Measurements from ENCODE around the gene CDC42SE1.
A peak's percentile ranks its signal among the peaks of the same experiment; 100 is the strongest.
"Not testable (repeated sequence)": the region's sequence is repeated elsewhere in the genome, so short reads cannot be mapped to it uniquely, and the experiment has no call there.

Gene CDC42SE1

DNA sequence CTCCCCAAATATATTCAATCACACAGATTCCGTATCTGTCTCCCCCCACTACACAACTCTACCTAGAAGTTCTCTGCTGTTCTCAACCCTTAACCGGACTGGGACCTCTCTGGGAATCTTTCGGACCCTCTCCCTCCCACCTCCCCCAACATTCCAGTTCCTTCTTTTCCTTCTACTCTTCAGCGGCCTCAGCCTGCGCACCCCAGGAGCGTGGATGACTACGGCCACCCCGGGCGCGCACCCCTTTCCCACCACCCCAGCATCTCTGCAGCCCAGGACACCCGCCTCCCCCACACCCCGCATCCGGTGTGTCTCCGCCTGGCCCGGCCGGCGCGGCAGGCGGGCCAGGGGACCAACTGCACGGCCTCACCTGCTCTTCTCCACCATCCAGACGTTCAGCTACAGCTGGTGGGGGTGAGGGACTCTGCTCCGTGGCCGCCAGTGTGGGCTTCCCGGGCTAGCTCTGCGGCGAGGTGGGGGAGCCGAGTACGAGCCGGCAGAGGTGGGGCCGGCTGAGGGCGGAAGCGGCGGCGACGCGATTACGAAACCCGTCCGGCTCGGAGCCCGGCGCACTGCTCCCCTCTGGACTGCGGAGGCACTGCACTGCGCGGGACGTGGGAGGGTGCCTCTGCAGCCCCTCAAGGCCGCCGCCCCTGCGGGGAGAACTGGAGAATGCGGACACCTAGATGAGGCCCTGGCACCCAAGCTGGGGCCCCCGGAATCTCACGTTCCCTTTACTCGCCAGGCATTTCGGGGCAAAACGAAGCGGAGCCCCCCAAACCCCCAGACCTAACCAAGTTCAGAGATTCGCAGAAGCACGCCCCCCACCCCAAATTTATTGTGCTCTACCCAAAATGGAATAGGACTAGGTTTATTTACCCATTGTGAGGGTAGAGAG lies at the start of gene CDC42SE1:
CDC42SE1 (minus strand) TSS at position 514 of the 898 bp plus-strand sequence. CDS start 3,892 bp downstream, outside the sequence.
- peak; percentile 63 for DNase-seq

DNA sequence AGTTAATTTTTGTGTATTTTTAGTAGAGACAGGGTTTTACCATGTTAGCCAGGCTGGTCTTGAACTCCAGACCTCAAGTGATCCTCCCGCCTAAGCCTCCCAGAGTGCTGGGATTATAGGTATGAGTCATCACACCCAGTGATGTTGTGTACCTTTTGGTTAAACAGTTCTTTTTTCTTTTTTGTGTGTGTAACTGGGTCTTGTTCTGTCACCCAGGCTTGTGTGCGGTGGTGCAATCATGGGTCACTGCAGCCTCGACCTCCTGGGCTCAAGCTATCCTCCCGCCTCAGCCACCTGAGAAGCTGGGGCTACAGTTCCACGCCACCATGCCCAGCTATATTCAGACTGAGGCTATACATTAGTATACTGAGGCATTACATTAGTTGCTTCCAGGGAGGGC lies 48.9 kb upstream of the CDC42SE1 start:
- DNase-seq, result no peak

- no peak for DNase-seq
Measured at GRCh38 chr1:151106894-151107293, 47.5 kb upstream of the CDC42SE1 start.

DNA sequence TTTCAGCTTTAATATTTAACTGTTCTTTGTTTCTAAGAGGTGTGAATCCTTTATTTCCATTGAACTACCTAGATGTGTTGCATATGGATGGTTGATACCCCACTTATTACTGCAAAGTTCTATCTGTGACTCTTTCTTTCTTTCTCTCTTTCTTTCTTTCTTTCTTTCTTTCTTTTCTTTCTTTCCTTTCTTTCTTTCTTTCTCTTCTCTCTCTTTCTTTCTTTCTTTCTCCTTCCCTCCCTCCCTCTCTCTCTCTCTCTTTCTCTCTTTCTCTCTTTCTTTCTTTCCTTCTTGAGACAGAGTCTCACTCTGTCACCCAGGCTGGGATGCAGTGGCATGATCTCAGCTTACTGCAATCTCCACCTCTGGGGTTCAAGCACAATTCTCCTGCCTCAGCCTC lies 45.2 kb upstream of the CDC42SE1 start:
- DNase-seq, result no peak

DNA sequence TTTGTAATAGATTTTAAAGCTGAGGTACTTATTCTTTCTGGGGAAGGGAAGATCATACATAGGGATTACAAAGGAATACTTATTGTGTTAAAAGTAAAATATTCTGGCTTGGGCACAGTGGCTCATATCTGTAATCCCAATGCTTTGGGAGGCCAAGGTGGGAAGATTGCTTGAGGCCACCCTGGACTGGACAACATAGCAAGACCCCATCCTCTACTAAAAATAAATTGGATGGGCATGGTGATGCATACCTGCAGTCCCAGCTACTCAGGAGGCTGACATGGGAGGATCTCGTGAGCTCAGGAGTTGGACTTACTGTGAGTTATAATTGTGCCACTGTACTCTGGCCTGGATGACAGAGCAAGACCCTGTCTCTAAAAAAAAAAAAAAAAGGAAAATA lies 38.7 kb upstream of the CDC42SE1 start:
- no peak for DNase-seq

- not testable (repeated sequence) for DNase-seq
Measured at GRCh38 chr1:151097426-151097825, 38.0 kb upstream of the CDC42SE1 start.

DNA sequence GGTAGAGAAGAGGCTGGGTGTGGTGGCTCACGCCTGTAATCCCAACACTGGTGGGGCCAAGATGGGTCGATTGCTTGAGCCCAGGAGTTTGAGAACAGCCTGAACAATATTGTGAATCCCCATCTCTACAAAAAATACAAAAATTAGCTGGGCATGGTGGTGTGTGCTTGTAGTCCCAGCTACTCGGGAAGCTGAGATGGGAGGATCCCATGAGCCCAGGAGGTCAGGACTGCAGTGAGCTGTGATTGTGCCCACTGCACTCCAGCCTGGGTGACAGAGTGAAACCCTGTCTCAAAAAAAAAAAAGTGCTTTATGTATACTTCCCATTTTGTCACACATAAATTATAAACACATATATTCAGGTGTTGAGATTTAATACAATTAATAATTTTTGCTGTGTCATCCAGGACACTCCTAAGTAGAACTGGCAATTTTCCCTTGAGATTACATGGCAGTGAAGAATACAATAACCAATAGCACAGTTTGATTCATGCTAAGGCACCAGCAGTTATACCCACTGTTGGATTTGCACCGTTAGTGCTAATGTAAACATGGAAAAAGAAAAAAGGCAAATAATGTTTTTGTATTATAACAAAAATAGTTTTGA lies 26.6 kb upstream of the CDC42SE1 start:
- no peak for DNase-seq

- DNase-seq, result no peak
Measured at GRCh38 chr1:151072224-151072623, 12.8 kb upstream of the CDC42SE1 start.

DNA sequence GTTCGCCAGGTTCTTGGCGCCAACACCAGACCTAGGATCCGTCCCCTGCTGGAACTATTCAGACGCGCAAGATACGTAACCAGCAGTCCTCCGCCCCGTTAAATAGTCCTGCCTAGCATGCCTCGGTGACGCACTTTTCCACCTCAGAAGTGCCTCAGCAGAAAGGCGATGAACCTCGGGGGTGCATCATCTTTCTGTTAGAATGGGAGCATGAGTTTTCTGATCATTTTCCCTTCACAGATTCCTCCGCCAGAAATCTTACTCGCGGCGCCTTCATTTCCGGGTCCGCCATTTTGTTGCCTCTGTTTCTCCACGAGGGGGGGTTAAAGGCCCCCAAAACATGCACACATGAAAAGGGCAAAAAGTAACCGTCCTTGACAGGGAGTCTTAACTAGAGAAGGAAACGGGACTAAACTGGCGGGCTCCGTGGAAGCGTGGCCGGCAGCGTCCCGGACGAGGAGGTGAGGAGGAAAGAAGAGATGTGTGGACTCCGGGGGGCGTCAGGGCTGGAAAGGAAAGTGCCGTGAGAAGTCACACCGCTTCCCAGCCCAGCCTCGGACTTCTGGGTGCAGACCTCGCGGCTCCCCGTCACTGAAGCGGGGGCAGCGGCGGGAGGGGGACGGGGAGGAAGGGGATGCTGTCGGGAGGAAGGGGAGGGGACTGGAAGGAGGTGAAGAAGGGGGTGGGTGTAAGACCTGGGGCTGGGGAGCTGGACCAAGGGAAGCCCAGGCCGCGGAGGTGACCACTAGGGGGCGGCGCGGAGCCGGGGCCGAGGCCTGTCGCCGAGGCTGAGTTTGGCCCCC lies 11.3 kb upstream of the CDC42SE1 start, which contains the start of gene GABPB2:
GABPB2 (plus strand) TSS at position 288 of the 803 bp plus-strand sequence. CDS start 17,429 bp downstream, outside the sequence.
- DNase-seq, result peak; percentile 72

- DNase-seq, result no peak
Measured at GRCh38 chr1:151069103-151069486, 9.7 kb upstream of the CDC42SE1 start.

- DNase-seq, result no peak
Measured at GRCh38 chr1:151067185-151067584, 7.8 kb upstream of the CDC42SE1 start.

DNA sequence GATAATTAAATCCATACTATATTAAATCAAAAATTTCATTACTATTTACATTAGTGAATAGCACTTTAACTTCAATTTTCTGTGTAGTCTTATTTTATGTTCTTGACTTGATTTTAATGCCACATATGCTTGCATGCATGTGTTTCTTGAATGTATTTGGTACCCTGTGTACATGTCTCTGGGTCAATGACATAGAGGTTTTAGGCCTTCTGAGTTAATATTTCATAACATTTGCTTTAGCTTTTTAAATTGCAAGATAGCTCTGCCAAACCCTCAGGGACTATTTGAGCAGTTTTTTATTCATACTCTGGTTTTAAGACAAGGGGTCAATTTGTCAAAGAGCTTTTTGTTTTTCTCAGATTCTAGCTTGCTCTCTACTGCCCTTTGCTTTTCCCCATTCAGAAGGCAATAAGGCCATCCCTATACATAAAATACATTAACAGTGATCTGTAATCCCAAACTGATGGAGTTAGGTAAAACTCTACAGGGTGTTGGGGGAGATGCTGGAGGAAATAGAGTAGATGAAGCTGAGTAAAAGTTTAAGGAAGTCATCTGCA lies 5.7 kb upstream of the CDC42SE1 start:
- no peak for DNase-seq

- DNase-seq, result no peak
Measured at GRCh38 chr1:151062741-151063371, 3.4 kb upstream of the CDC42SE1 start.

DNA sequence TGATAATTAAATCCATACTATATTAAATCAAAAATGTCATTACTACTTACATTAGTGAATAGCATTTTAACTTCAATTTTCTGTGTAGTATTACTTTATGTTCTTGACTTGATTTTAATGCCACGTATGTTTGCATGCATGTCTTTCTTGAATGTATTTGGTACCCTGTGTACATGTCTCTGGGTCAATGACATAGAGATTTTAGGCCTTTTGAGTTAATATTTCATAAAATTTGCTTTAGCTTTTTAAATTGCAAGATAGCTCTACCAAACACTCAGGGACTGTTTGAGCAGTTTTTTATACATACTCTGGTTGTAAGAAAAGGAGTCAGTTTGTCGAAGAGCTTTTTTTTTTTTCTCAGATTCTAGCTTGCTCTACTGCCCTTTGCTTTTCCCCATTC lies 2.3 kb upstream of the CDC42SE1 start:
- DNase-seq, result no peak

DNA sequence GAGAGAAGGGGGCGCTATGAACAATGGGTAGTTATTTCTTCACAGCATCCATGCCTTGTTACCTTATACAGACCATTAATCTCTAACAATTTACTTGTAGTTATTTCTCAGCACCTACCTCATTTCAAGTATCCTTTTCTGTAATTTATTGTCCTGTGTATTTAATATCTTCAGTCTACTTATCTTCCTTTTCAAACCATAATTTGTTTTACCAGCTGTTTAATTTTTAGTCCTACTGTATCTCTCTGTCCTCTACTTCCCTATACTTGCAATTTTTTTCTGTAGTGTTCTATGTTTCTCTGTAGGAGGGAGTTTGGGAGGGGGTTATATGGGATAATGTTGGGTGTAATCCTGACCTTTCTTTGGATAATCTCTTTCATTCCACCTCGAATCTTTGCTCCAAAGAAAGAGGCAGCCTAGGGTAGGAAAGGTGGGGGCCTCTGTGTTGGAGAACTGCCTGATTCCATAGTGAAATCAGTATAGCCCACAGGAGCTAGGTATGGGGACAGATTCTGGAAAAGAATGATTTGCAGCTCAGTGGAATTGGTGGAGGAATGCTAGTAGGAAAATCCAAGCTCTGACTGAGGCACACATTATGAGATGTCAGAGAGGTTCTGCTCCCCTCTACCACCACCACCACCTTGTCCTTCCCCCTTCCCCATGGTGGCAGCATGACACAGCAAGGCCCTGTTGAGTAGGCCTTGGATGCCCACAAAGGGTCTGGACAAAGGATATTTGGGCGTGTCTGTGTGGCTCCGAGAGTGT lies 1.4 kb upstream of the CDC42SE1 start:
- DNase-seq, result no peak

DNA sequence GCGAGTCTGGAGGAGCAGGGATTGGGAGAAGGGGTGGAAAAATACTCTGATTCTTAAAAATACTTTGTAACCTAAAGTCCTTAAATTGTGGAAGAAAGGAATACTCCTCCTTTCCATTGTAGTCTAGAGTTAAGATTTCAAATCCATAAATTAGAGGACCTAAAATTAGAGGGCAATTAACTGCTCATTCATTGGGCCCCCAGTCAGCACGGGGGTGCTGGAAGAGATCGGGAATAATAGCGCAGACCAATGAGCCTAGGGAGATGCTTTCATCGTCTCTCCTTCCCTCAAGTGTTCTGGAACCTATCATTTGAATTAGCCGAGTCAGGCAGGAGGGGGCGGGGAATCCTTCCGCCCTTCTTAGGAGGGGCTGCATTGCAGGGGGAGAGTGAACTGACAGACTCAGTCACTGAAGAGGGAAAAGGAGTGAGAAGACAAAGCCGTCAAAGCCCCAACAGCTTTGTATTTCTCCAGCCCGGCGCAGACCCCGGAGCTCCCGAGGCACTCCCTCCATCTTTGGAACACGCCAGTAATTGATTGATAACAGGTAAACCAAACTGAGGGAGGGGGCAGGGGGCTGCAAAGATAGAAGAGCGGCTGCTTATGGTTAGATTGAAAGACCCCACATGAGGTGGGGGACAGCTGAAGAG lies 710 bp upstream of the CDC42SE1 start, which contains the start of gene MLLT11:
MLLT11 (plus strand) TSS at position 391 of the 650 bp plus-strand sequence. CDS start 6,828 bp downstream, outside the sequence.
- DNase-seq, result no peak

DNA sequence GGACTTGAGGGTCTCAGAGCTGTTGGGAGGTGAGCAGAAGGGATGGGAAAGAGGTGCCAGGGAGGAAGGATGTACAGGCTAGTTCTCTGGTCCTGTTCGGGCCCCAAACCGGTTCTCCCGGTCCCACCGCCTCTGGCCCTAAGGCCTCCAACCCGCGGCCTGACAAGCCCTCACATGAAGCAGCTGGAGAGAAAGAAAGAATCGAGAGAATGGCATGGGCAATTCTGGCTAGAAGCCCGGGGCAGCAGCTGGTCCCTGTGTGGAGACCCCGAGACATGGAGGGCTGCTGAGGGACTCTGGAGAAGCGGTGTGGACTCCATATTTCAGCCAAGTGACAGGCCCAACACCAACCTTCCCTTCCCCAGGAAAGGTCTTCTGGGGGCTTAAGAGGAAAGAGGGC lies 730 bp downstream of the CDC42SE1 start:
- no peak for DNase-seq

- DNase-seq, result no peak
Measured at GRCh38 chr1:151056149-151056548, 3.3 kb downstream of the CDC42SE1 start.

DNA sequence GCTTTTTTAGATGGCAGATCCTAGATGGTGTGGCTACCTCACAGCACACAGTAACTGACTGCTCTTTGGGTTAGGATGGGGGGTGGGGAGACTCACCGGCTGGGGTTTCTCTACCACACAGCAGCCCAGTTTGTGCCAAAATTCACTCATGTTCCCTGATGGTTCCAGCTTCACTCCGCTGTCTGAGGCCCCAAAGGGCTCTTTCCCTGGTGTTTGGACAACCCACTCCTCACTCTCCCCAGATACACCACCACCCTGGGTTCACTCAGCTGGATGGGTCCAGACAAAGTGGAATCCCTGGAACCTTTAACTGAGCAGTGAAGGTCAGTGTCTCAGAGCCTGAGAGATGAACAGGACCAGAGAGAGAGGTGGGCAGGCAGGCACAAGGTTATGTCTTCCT lies 3.8 kb downstream of the CDC42SE1 start:
- DNase-seq, result no peak

GRCh38 chr1:151054971-151055547 lies 4.4 kb downstream of the CDC42SE1 start:
- no peak for DNase-seq

All from SIG-M5 (cell line).